HEK293 (cell line): ENCODE results near the gene GRM3.
A peak's percentile ranks its signal among the peaks of the same experiment; 100 is the strongest.

Experiments used
- CTCF ChIA-PET: fragments of 350-600 bp; formaldehyde crosslinking; extraction: SDS; loops from one replicate; lab custom pipeline; 2021; ENCODE audit warnings: antibody characterized with exemption; lab: Yijun Ruan, JAX
- POLR2A ChIA-PET: fragments of 300-600 bp; formaldehyde crosslinking; extraction: SDS; loops from one replicate; lab custom pipeline; 2020; ENCODE audit warnings: antibody characterized with exemption, inconsistent platforms; lab: Yijun Ruan, JAX
- H3K27ac ChIP-seq: fragments of 200-500 bp; sonication (Bioruptor generic); 2 replicates; pipeline ENCODE4 v1.5.1; 2014; ENCODE audit warnings: low read depth, low read length, control low read depth, inconsistent platforms; ENCODE audit errors: extremely low read depth
- H3K36me3 ChIP-seq, 2 experiments: fragments of 200-500 bp in 1 of 2; sonication (Bioruptor generic) in 1 of 2; 1 replicate in 1 of 2; 2 replicates in 1 of 2; pipeline ENCODE4 v1.5.1; 2014 to 2017; ENCODE audit warnings: inconsistent platforms in 2 of 2, low read length in 2 of 2; ENCODE audit not compliant: control insufficient read depth in 2 of 2, insufficient read depth in 1 of 2
- H3K4me1 ChIP-seq: fragments of 200-500 bp; sonication (Bioruptor generic); 2 replicates; pipeline ENCODE4 v1.5.1; 2014; ENCODE audit warnings: mild to moderate bottlenecking, low read length, inconsistent platforms; ENCODE audit not compliant: control insufficient read depth, insufficient read depth
- H3K4me3 ChIP-seq: 2 replicates; pipeline ENCODE4 v1.5.1; 2011; ENCODE audit warnings: low read depth, mild to moderate bottlenecking, control low read depth, low read length, moderate library complexity
- H3K9me3 ChIP-seq: fragments of 200-500 bp; sonication (Bioruptor generic); 2 replicates; pipeline ENCODE4 v1.5.1; 2014; ENCODE audit warnings: low read depth, low read length, inconsistent platforms; ENCODE audit not compliant: control insufficient read depth, insufficient read depth
- FEZF1 ChIP-seq: fragments of 450-650 bp; formaldehyde crosslinking; IDR thresholded peaks from 2 replicates; pipeline ENCODE4 v1.5.1; 2016; ENCODE audit warnings: missing biosample characterization, missing genetic modification characterization
- GLIS2 ChIP-seq: fragments of 450-650 bp; formaldehyde crosslinking; IDR thresholded peaks from 2 replicates; pipeline ENCODE4 v1.5.1; 2016; ENCODE audit warnings: missing biosample characterization, missing genetic modification characterization
- KLF10 ChIP-seq: fragments of 450-650 bp; IDR thresholded peaks from 2 replicates; pipeline ENCODE4 v1.5.1; 2018; ENCODE audit warnings: missing biosample characterization, mild to moderate bottlenecking, missing genetic modification characterization
- KLF8 ChIP-seq: fragments of 450-650 bp; formaldehyde crosslinking; IDR thresholded peaks from 2 replicates; pipeline ENCODE4 v1.5.1; 2016; ENCODE audit warnings: missing biosample characterization, missing genetic modification characterization
- SALL2 ChIP-seq: fragments of 450-650 bp; formaldehyde crosslinking; IDR thresholded peaks from 2 replicates; pipeline ENCODE4 v1.5.0; 2017; ENCODE audit warnings: missing biosample characterization, mild to moderate bottlenecking, missing genetic modification characterization, borderline replicate concordance
- SP7 ChIP-seq: fragments of 450-650 bp; formaldehyde crosslinking; IDR thresholded peaks from 2 replicates; pipeline ENCODE4 v1.5.1; 2016; ENCODE audit warnings: missing biosample characterization, missing genetic modification characterization
- YY2 ChIP-seq: fragments of 450-650 bp; formaldehyde crosslinking; IDR thresholded peaks from 2 replicates; pipeline ENCODE4 v1.5.1; 2016; ENCODE audit warnings: missing biosample characterization, missing genetic modification characterization
- ZBTB7A ChIP-seq: fragments of 450-650 bp; formaldehyde crosslinking; IDR thresholded peaks from 2 replicates; pipeline ENCODE4 v1.5.1; 2016; ENCODE audit warnings: low read depth, missing biosample characterization, missing genetic modification characterization
- ZNF112 ChIP-seq: fragments of 450-650 bp; formaldehyde crosslinking; IDR thresholded peaks from 2 replicates; pipeline ENCODE4 v1.5.0; 2017; ENCODE audit warnings: missing biosample characterization, missing genetic modification characterization
- ZNF174 ChIP-seq: fragments of 450-650 bp; formaldehyde crosslinking; IDR thresholded peaks from 2 replicates; pipeline ENCODE4 v1.5.0; 2017; ENCODE audit warnings: missing biosample characterization, mild to moderate bottlenecking, missing genetic modification characterization
- ZNF354C ChIP-seq: fragments of 450-650 bp; formaldehyde crosslinking; IDR thresholded peaks from 2 replicates; pipeline ENCODE4 v1.5.1; 2016; ENCODE audit warnings: missing biosample characterization, missing genetic modification characterization, low read depth, borderline replicate concordance
- ZNF394 ChIP-seq: fragments of 450-650 bp; formaldehyde crosslinking; IDR thresholded peaks from 2 replicates; pipeline ENCODE4 v1.5.1; 2016; ENCODE audit warnings: missing biosample characterization, missing genetic modification characterization, mild to moderate bottlenecking, moderate library complexity, borderline replicate concordance
- ZNF433 ChIP-seq: fragments of 450-650 bp; formaldehyde crosslinking; IDR thresholded peaks from 2 replicates; pipeline ENCODE4 v1.5.1; 2016; ENCODE audit warnings: missing biosample characterization, missing genetic modification characterization, low read depth
- ZNF510 ChIP-seq: fragments of 450-650 bp; formaldehyde crosslinking; IDR thresholded peaks from 2 replicates; pipeline ENCODE4 v1.5.1; 2018; ENCODE audit warnings: mild to moderate bottlenecking, missing genetic modification characterization, missing biosample characterization; ENCODE audit not compliant: insufficient replicate concordance
- ZNF585B ChIP-seq: fragments of 450-650 bp; formaldehyde crosslinking; IDR thresholded peaks from 2 replicates; pipeline ENCODE4 v1.5.1; 2016; ENCODE audit warnings: missing biosample characterization, missing genetic modification characterization
- ZNF707 ChIP-seq: fragments of 450-650 bp; formaldehyde crosslinking; IDR thresholded peaks from 2 replicates; pipeline ENCODE4 v1.5.1; 2016; ENCODE audit warnings: missing biosample characterization, missing genetic modification characterization
- TF ChIP-seq, protein P1 (sequence below): fragments of 450-650 bp; formaldehyde crosslinking; IDR thresholded peaks from 2 replicates; pipeline ENCODE4 v1.5.1; 2017; ENCODE audit warnings: missing biosample characterization, mild to moderate bottlenecking, missing genetic modification characterization, moderate library complexity
- TF ChIP-seq, protein P2 (sequence below): fragments of 450-650 bp; formaldehyde crosslinking; IDR thresholded peaks from 2 replicates; pipeline ENCODE4 v1.5.1; 2016; ENCODE audit warnings: missing biosample characterization, missing genetic modification characterization
- TF ChIP-seq, protein P3 (sequence below): fragments of 450-650 bp; formaldehyde crosslinking; IDR thresholded peaks from 2 replicates; pipeline ENCODE4 v1.5.1; 2016; ENCODE audit warnings: missing biosample characterization, missing genetic modification characterization
- TF ChIP-seq, protein P4 (sequence below): fragments of 450-650 bp; formaldehyde crosslinking; IDR thresholded peaks from 2 replicates; pipeline ENCODE4 v1.5.1; 2016; ENCODE audit warnings: missing biosample characterization, missing genetic modification characterization
- TF ChIP-seq, protein P5 (sequence below): fragments of 450-650 bp; formaldehyde crosslinking; IDR thresholded peaks from 2 replicates; pipeline ENCODE4 v1.5.1; 2016; ENCODE audit warnings: missing biosample characterization, missing genetic modification characterization

Gene GRM3

DNA sequence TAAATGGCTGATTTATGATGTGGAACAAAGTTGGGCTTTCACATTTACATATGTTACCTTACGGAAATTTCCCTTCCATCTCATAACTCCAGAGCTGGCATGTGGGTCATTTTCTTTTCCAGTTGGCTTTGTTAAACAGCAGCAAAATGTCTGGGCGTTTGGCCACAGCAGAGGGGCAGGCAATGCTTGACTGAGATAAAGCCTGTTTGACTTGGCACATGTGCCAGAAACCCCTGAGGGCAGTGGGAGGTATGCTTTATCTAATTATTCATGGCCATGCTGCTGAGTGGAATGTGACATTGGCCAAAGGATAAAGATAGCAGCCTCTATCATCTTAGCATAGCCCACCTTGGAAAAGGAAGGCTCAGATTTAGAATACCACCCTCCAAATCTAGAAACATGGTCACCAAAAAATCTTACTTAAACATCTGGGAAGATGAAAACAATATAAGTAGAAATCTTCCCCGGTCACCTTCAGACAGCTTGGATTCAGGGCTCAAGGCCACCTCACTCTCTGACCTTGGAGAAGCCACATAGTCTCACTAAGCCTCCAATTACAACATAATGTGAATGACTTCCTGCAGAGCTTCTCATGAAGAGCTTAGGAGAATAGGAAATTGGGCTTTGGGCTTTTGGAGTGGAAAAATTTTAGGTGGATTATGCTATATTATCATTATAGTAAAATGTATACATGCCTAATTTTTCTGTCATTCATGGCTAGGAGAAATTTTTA lies 101.5 kb downstream of the GRM3 start:
- H3K4me3 ChIP-seq: no peak overlapping the region
- TF ChIP-seq SALL2 (no peak), FEZF1 (peak; percentile 59), ZBTB7A (tag by site-specific recombination) (no peak), YY2 (no peak), ZNF433 (tag by site-specific recombination) (no peak), ZNF707 (tag by site-specific recombination) (no peak)
- TF ChIP-seq, protein P1, sequence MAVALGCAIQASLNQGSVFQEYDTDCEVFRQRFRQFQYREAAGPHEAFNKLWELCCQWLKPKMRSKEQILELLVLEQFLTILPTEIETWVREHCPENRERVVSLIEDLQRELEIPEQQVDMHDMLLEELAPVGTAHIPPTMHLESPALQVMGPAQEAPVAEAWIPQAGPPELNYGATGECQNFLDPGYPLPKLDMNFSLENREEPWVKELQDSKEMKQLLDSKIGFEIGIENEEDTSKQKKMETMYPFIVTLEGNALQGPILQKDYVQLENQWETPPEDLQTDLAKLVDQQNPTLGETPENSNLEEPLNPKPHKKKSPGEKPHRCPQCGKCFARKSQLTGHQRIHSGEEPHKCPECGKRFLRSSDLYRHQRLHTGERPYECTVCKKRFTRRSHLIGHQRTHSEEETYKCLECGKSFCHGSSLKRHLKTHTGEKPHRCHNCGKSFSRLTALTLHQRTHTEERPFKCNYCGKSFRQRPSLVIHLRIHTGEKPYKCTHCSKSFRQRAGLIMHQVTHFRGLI (tag by site-specific recombination): 0 out of 2 replicates have a peak, but pooled peaks have one; percentile 22
- TF ChIP-seq, protein P2, sequence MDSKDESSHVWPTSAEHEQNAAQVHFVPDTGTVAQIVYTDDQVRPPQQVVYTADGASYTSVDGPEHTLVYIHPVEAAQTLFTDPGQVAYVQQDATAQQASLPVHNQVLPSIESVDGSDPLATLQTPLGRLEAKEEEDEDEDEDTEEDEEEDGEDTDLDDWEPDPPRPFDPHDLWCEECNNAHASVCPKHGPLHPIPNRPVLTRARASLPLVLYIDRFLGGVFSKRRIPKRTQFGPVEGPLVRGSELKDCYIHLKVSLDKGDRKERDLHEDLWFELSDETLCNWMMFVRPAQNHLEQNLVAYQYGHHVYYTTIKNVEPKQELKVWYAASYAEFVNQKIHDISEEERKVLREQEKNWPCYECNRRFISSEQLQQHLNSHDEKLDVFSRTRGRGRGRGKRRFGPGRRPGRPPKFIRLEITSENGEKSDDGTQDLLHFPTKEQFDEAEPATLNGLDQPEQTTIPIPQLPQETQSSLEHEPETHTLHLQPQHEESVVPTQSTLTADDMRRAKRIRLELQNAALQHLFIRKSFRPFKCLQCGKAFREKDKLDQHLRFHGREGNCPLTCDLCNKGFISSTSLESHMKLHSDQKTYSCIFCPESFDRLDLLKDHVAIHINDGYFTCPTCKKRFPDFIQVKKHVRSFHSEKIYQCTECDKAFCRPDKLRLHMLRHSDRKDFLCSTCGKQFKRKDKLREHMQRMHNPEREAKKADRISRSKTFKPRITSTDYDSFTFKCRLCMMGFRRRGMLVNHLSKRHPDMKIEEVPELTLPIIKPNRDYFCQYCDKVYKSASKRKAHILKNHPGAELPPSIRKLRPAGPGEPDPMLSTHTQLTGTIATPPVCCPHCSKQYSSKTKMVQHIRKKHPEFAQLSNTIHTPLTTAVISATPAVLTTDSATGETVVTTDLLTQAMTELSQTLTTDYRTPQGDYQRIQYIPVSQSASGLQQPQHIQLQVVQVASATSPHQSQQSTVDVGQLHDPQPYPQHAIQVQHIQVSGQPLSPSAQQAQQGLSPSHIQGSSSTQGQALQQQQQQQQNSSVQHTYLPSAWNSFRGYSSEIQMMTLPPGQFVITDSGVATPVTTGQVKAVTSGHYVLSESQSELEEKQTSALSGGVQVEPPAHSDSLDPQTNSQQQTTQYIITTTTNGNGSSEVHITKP (tag by site-specific recombination): peak; percentile 8; the same call in 1 of the 2 replicates
- TF ChIP-seq, all 188 proteins: peak for 3
- CTCF ChIA-PET: no interaction called here
- no peaks in the 10 kb centered on the region for H3K36me3 ChIP-seq
- H3K27ac ChIP-seq: peak overlapping the region; percentile 48; the same call in 1 of the 2 replicates
- peaks cover 19% of the 10 kb centered on the region for H3K4me1 ChIP-seq
- POLR2A ChIA-PET: no interaction called here
- H3K9me3 ChIP-seq: no peaks in the 10 kb centered on the region

DNA sequence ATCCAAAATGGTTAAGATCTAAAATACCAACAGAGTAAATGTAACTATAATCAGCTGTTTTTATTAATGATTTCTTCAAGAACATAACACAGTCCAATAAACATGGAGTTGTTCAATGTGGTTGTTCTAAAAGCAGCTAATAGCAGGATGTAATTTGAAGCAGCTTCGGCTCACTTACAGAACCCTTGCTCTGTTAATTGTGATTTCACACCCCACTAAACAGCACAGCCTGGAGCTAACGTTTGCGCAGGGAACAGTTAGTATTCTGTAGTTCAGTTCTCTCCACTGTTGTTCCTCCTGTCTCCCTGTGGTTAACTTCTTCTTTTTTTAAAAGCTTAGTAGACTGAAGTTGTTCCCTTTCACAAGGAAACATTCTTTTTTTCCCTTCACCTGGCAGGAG lies 104.0 kb downstream of the GRM3 start:
- Histone ChIP-seq H3K4me1 (peaks cover 19% of the 10 kb centered on the region), H3K9me3 (no peaks in the 10 kb centered on the region), H3K4me3 (no peak overlapping the region), H3K36me3 (no peaks in the 10 kb centered on the region), H3K27ac (no peak overlapping the region)
- POLR2A ChIA-PET: no interaction called here
- CTCF ChIA-PET: interaction anchor here (0.7 kb wide), 1 partner anchor 10 kb away, joined by 3 read pairs; no protein-coding TSS in a partner anchor
- TF ChIP-seq YY2 (no peak), ZNF510 (tag by site-specific recombination) (no peak), ZNF112 (tag by site-specific recombination) (no peak), KLF10 (tag by site-specific recombination) (no peak), ZNF394 (tag by site-specific recombination) (no peak), ZNF174 (tag by site-specific recombination) (no peak), SP7 (tag by site-specific recombination) (no peak), ZNF585B (no peak), ZNF707 (tag by site-specific recombination) (no peak), GLIS2 (tag by site-specific recombination) (no peak), ZNF354C (tag by site-specific recombination) (no peak), KLF8 (tag by site-specific recombination) (no peak)
- TF ChIP-seq, protein P3, sequence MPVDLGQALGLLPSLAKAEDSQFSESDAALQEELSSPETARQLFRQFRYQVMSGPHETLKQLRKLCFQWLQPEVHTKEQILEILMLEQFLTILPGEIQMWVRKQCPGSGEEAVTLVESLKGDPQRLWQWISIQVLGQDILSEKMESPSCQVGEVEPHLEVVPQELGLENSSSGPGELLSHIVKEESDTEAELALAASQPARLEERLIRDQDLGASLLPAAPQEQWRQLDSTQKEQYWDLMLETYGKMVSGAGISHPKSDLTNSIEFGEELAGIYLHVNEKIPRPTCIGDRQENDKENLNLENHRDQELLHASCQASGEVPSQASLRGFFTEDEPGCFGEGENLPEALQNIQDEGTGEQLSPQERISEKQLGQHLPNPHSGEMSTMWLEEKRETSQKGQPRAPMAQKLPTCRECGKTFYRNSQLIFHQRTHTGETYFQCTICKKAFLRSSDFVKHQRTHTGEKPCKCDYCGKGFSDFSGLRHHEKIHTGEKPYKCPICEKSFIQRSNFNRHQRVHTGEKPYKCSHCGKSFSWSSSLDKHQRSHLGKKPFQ (tag by site-specific recombination): no peak
- TF ChIP-seq, protein P4, sequence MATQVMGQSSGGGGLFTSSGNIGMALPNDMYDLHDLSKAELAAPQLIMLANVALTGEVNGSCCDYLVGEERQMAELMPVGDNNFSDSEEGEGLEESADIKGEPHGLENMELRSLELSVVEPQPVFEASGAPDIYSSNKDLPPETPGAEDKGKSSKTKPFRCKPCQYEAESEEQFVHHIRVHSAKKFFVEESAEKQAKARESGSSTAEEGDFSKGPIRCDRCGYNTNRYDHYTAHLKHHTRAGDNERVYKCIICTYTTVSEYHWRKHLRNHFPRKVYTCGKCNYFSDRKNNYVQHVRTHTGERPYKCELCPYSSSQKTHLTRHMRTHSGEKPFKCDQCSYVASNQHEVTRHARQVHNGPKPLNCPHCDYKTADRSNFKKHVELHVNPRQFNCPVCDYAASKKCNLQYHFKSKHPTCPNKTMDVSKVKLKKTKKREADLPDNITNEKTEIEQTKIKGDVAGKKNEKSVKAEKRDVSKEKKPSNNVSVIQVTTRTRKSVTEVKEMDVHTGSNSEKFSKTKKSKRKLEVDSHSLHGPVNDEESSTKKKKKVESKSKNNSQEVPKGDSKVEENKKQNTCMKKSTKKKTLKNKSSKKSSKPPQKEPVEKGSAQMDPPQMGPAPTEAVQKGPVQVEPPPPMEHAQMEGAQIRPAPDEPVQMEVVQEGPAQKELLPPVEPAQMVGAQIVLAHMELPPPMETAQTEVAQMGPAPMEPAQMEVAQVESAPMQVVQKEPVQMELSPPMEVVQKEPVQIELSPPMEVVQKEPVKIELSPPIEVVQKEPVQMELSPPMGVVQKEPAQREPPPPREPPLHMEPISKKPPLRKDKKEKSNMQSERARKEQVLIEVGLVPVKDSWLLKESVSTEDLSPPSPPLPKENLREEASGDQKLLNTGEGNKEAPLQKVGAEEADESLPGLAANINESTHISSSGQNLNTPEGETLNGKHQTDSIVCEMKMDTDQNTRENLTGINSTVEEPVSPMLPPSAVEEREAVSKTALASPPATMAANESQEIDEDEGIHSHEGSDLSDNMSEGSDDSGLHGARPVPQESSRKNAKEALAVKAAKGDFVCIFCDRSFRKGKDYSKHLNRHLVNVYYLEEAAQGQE (tag by site-specific recombination): no peak
- TF ChIP-seq, protein P5, sequence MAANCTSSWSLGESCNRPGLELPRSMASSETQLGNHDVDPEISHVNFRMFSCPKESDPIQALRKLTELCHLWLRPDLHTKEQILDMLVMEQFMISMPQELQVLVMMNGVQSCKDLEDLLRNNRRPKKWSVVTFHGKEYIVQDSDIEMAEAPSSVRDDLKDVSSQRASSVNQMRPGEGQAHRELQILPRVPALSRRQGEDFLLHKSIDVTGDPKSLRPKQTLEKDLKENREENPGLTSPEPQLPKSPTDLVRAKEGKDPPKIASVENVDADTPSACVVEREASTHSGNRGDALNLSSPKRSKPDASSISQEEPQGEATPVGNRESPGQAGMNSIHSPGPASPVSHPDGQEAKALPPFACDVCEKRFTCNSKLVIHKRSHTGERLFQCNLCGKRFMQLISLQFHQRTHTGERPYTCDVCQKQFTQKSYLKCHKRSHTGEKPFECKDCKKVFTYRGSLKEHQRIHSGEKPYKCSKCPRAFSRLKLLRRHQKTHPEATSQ (tag by site-specific recombination): no peak
